KBM-7 (cell line): Measurements from ENCODE around the gene KCNJ6.
"Not testable (repeated sequence)": the region's sequence is repeated elsewhere in the genome, so short reads cannot be mapped to it uniquely, and the experiment has no call there.

Source experiments
- DNase-seq: peaks from one replicate; pipeline ENCODE4 v3.0.0-alpha.2; 2015
- in situ Hi-C: fragments of 300-500 bp; cut with MboI; formaldehyde crosslinking; loops from 2 replicates; pipeline ENCODE4 v1.14.3; 2020; ENCODE audit warnings: low sequenced_read_pairs, low pct_unique_long_range_greater_than_20kb, mixed read lengths

Gene KCNJ6

DNA sequence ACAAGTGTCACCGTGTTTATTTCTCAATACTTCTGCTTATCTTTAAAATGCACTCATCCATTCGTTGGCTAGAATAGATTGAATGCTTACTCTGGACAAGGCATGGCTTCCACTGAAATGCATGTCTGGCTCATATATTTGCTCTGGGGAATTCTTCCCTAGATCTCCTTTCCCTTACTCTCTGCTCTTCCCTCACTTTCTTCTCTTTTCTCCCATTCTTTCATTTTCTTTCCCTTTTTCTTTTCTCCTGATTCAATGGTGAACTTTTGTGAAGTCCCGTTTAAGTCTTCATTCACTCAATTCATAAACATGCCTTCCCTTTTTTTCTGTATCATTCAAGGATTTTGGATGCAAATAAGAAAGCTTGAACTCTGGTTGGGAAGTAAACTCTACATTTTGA, 315.2 kb downstream of the KCNJ6 start:
- no peak for DNase-seq
- in situ Hi-C loops = no loop called here

DNA sequence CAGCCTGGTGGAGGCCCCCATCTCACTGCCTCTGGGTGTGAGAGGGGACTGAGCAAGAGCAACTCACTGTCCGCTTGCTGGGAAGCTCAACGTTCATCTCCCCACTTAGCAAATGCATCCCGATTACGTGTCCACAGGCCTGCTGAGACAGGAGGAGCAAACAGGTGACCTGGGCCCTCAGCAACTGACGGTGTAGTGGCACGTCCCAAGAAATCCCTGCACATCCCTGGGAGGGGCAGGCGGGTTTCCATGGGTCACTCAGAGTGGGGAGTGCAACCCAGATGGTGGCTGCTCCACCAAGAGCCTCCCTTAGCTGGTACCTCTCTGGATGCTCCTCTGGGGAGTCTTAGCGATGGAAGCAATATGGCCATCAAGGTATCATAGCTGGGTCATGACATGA, 320.3 kb downstream of the KCNJ6 start:
- no peak for DNase-seq
- in situ Hi-C loops = no loop called here

DNA sequence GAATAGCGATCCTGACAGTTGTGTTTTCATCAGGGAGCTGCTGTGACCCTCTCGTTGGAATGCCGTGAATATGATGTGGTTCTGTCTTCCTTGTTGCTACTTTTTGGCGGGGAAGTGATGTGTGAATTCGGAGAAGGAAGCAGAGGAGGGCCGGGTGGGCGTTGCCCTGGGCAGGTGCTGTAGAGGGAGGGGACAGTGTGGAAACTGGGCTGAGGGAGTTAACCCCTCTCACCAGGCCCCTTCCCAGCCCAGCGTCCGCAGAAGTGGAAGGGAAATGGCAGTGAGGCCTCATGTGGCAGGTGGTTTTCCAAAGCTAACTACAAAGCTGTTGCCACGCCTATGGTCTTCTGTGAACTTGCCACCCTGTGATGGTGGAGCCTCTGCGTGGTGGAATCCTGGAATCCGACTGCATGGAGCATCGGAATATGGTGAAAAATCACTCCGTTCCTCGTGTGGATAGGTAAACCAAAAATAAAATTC, 321.7 kb downstream of the KCNJ6 start:
- in situ Hi-C loops = no loop called here
- no peak for DNase-seq

DNA sequence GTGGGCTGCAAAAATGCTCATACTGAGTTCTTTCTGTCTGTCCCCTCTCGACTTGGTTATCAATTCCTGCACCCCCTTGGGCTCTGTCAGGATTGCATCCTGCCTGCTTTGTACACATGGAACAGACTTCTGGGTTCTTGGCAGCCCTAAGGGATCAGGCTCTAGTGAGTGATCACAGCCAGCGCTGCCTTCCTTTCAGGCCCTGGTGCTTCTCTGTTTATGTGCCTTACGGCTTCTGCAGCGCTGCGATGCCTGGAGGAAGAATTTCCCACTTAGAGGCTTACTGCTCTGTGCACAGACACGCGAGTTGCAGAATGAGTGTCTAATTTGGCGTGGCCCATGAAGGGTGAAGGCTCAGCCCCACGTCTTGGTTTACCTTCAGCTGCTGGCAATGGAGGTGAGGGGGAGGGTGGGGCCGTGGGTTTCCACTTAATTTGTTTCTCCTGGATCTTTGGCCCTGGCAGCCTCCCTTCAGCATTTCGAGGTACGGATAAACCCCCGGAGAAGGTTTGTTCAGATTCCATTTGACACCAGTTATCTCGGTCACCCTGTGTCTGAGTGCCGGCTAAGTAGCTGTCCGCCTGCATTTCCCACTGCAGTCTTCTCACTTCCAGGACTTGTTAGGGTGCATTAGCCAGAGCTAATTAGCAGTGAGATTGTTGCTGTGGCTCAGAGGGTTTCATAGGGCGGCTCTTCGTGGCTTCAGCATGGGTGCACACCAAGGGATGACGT, 322.4 kb downstream of the KCNJ6 start:
- in situ Hi-C loops = no loop called here
- no peak for DNase-seq

DNA sequence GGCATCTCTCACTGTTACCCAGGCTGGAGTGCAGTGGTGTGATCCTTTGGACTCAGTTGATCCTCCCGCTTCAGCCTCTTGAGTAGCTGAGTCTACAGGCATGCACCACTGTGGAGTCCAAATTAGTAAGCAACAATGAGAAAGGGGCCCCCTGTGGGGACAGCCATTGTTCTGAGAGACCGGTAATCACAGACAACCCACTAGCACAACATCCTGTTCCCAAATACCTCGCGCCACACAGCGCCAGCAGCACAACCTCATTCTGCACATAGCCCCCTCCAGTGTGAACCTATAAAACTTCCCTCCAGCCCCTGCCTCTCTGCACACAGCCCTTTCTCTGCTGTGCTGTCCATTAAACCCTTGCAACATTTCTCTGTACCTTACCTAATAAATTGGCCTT, 323.2 kb downstream of the KCNJ6 start:
- peak; percentile 13 for DNase-seq
- in situ Hi-C loops = no loop called here

DNA sequence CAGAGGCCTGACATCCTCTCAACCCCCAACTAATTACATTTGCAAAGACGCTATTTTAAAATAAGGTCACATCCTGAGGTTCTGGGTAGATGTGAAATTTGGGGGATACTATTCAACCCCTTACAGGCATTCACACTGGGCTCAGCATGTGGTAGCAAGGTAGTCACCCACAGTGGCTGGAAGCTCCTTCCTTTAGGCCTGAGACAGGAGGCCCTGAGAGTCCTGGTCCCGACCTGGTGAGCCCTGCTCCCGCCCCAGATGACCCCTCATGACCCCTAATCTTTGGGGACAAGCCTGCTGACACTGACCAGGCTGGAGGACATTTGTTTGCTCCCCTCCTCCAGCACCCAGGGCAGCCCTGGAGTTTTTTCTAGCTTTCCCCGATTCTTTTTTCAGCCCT, 323.8 kb downstream of the KCNJ6 start:
- DNase-seq = no peak
- in situ Hi-C loops = no loop called here

DNA sequence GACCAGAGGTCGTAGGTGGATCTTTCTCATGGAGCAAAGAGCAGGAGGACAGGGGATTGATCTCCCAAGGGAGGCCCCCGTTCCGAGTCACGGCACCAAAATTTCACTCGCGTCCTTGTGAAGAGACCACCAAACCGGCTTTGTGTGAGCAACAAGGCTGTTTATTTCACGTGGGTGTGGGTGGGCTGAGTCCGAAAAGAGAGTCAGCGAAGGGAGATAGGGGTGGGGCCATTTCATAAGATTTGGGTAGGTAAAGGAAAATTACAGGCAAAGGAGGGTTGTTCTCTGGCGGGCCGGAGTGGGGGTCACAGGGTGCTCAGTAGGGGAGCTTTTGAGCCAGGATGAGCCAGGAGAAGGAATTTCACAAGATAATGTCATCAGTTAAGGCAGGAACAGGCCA, 324.3 kb downstream of the KCNJ6 start:
- DNase-seq, in situ Hi-C loops: not testable (repeated sequence)

DNA sequence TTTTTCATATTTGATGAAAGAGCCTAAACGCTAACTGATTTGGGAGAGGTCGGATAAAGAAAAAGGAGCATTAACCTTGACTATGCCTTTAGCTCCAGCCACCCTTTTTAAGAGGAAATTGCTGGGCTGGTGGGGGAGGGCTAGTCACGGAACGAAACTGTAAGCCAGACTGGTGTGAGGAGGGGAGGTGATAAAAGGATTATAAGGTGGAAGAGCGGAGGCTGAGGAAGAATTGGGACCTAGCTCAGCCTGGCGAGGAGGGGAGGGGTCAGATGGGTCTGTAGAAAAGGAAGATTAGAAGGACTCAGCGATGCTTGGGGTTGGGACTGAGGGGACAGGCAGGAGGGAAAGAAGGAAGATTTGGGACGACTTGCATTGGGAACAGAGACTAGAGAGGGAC, 325.4 kb downstream of the KCNJ6 start:
- in situ Hi-C loops, DNase-seq: not testable (repeated sequence)

DNA sequence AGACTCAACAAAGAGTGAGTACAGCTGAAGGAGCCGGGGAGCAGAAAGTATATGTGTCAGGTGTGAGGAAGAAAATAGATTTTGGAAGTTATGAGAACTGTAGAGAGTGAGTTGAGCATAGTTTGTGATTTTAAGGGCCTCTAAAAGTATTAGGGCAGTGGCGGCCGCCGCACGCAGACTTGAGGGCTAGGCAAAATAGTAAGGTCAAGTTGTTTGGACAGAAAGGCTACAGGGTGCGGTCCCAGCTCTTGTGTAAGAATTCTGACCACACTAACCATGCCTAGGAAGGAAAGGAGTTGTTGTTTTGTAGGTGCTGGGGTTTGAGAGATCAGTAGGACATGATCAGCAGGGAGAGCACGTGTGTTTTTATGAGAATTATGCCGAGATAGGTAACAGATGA, 327.6 kb downstream of the KCNJ6 start:
- DNase-seq, in situ Hi-C loops: not testable (repeated sequence)

DNA sequence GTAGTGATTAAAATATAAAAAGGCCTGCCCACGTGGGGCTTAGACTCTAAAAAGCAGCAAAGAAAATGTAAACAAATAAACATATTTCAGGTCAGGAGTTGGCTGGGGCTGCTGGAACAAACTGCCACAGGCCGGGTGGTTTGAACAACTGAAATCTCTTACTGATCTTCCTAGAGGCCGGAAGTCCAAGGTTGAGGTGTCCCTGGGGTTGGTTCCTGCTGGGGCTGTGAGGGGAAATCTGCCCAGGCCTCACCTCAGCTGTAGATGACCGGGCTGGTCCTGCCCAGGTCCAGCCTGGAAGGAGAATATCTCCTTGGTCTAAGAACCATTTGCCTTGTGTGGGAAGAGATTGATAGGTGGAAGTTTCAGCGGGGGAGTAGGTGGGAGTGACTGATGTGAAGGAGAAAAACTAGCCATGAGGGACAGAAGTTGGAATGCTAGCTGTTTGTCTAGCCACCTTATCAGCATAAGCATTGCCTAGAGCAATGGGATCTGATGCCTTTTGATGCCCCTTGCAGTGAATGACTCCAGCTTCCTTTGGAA, 328.6 kb downstream of the KCNJ6 start:
- no peak for DNase-seq
- in situ Hi-C loops = no loop called here

DNA sequence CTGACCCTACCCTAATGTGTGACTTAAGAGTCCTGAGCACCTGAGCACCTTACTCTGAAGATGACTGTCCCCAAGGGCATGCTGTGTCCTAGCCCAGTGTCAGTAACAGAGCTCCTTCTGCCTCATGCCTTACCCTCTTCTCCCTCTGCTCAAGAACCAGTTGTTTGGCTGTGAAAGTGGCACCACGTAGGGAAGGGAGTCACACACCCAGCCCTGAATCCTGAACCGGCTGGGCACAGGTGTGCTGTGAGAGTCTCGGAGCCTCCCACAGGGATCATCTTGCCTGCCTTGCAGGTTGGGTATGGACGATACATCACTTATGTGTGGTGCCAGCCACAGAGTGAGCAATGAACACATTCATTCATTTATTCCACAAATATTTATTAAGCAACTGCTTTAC, 329.1 kb downstream of the KCNJ6 start:
- in situ Hi-C loops = no loop called here
- no peak for DNase-seq

DNA sequence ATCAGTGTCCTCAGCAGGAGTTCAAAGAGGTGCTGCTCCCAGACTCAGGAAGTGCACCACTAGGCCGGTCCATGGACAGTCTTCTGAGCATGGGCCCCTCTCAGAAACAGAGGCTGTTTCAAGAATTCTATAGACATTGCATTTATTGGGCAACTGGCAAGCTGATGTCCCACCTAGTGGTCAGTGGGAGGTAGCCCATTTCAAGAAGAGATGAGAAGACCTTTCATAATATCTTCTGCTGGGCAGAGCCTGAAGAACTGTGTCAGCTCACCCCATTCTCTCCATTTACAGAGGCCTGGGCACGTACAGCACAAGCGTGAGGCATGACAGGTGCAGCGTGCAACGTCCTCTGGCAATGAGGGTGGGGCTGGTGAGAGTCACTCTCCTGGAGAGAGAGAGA, 333.7 kb downstream of the KCNJ6 start:
- in situ Hi-C loops = no loop called here
- peak; percentile 33 for DNase-seq

DNA sequence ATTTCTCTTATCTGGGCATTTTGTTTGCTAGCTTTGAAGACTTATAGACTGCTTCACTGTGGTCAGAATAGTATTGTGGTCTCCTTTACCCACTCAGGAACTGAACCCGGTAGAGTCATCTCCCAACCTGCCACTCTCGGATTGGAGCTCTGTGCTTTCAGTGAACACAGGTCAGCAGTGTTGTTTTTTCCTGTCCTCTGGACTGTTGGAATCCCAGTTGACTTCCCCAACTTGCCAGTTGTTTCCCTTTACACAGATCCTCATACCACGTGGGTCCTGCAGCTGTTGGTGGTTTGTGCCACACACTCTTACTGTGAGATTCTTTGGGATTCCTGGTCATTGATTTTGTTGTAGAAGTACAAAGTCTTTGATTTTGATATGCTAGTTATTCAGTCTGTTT, 335.6 kb downstream of the KCNJ6 start:
- DNase-seq = peak; percentile 12
- in situ Hi-C loops = no loop called here

DNA sequence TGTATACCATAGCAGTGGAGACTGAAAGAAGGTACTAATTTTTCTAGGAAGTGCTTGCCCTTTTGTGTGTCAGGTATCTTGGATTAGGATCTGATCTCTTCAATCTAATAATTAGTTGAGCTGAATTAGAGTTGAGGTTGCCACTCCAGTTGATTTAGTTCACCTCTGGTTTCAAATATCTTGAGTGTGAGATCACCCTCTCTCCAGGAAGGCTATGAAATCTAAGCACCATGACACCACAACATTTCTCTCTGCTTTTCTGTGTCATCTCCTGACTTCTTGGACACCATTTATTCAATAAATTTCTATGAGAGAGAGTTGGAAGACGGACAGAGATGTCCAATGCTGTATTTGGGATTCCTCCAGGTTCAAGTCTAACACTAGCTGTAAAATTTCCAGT, 336.9 kb downstream of the KCNJ6 start:
- in situ Hi-C loops = no loop called here

DNA sequence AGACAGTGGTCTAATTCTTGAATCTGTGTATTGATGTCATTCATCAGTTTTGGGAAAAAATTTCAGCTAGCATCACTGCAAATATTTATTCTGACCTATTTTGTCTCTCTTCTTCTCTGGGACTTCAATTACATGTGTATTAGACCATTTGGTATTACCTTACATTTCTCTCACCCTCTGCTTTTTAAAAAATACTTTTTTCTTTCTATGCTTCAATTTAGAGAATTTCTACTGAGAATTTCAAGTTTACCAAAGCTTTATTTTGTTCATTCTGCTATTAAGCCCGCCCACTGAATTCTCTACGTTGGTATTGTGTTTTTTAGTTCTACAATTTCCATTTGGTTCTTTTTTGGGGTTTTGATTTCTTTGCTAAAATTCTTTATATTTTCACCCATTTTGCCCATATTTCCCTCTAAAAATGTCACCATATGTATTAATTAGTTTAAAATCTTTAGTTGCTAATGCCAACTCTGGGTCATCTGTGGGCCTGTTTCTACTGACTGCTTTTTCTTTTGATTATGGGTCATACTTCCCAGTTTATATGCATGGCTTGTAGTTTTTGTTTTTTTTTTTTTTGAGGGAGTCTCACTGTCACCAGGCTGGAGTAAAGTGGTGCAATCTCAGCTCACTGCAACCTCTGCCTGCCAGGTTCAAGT, 337.7 kb downstream of the KCNJ6 start:
- in situ Hi-C loops = no loop called here
- DNase-seq = no peak

More for the DNA sequence above, 336.9 kb downstream of the KCNJ6 start:
- DNase-seq = no peak

DNA sequence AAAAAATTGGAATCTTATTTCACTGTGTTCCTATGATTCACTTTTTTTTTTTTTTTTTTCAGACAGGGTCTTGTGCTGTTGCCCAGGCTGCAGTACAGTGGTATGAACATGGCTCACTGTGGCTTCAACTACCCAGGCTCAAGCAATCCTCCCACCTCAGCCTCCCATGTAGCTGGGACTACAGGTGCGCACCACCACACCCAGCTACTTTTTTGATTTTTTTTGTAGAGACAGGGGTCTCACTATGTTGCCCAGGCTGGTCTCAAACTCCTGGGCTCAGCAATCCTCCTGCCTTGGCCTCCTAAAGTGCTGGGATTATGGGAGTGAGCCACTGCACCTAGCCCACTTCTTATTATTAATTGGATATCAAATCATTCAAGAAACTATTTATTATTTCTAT, 339.3 kb downstream of the KCNJ6 start:
- in situ Hi-C loops, DNase-seq: not testable (repeated sequence)

DNA sequence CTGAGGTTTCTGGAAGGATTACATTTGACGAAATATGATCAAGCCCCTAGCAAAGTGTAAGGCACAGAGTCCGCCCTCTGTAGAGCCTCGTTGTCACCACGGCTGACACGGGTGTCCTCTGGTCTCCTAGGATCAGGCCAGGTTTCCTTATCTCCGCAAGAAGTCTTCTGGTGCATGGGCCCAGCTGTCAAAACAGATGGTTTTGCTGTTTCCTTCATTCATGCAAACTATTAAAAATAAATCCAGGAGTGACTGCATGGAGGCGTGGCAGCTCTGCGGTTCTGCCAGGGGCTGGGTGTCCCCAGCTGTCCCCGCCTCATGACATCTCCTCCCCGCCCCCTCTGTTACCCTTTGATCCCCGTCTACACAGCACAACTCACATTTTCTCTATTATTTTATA, 340.7 kb downstream of the KCNJ6 start:
- DNase-seq = no peak
- in situ Hi-C loops = no loop called here

DNA sequence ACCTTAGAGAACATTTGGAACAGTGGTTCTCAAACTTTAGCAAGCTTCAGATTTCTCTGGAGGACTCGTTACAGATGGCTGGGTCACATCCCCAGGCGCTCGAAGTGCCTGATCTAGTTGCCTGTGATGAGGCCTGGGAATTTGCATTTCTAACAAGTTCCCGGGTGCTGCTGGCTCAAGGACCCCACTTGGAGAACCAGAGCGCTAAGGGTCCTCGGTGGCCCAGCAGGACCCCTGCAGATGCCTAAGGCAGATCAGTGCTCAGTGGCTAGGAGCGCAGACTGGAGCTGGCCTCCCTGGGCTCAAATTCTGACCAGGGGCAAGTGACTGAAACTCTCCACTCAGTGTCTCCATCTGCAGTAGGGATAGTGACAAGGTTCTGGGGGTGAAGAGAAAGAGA, 341.5 kb downstream of the KCNJ6 start:
- in situ Hi-C loops = no loop called here
- DNase-seq = no peak

DNA sequence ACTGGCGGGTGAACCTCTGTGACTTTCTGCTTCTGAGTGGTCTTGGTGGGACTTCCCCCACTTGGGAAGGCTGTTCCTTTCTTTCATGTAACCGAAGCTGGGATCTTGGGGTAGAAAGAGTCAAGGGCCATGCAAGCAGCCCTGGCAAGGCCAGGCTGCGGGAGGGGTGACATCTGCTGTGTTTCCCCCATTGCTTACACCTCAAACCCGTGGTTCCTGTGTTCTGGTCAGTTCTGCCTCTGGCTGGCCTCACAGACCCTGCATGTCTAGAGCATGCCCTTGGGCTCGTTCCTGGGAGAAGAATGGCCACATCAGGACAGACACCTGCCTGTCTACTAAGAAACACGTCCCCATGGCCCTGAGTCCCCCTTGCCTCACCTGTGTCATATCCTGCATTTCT, 341.9 kb downstream of the KCNJ6 start:
- no peak for DNase-seq
- in situ Hi-C loops = no loop called here

DNA sequence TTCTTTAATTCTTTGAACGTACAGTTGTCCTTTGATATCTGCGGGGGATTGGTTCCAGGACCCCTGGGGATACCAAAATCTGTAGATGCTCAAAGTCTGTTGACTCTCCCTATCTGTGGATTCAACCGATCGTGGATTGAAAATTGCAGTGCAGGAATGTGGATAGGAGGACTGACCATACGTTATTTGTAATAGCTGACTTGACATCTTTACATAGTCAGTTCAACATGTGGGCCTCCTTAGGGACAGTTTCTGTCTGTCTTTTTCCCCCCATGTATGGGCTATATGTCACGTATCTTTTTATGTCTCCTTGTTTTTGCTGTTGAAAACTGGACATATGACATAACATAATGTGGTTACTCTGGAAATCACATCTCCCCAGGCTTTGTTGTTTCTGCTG, 344.8 kb downstream of the KCNJ6 start:
- no peak for DNase-seq
- in situ Hi-C loops = no loop called here

DNA sequence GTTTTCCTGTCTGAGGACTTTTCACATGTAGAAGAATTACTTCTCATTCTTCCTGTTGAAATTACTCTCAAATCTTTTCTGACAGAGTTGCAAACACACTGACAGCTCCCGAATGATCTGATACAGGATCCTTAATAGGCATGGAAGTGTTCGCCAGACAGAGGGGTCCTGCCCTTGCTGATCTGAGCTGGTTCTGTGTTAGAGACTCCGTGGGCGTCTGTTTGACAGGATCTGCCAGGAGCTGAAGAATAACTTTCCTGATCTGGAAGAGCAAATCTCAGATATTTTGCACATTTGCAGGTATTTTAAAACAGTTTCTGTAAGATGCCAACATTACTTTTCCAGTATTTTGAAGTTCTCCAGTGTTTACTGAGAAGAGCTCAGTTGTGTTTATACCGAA, 347.3 kb downstream of the KCNJ6 start:
- DNase-seq = no peak
- in situ Hi-C loops = no loop called here
